Measurements from ENCODE around the gene ARHGAP12. TPM values are rescaled to one million over a fixed set of nuclear protein-coding genes. Genes with fewer than 3 reads are reported as not detected.

ARHGAP12 gene
- polyA plus RNA-seq, 1 donor from 2014 or later, result 62.6 TPM

DNA sequence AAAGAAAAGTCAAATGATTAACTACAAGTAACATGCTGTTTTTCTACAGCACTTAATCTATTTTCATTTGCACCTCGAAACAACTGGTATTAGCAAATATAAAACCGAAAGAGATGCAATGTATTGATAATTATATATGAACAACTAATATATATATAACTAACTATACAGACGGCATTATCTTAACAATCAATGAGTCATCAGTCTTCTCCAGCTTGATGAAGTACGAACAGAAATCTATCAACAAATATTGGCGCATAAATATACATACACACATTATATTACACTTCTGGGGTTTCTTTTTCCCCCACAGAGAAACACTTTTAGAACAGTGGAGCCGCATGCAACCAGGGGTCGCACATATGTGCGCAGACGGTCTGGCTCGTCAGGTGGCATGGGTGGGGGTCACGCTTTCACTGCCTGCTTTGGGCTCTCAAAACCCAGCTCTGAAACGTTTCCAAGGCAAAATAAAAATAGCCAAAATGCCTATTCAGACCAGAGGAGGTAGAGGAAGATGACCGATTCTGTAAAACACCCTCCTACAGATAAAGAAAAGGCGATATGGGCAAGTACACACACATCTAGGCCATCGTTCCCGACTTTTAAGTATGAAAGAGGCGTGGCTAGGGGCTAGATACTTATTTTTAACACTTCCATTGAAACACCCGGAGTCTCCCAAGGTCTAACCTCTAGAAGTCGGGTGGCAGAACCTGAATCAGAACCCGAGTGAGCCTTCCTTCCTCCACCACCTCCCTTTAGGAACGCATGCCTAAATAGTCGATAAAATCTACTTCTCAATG, 1.7 kb downstream of the ARHGAP12 start:
- H3K79me2 ChIP-seq (replicated peaks; ENCODE audit: insufficient read depth, low read length), result peaks cover 58% of the 10 kb centered on the region
- no peak overlapping the region for H2AFZ ChIP-seq (ENCODE audit: low read depth, low read length)
- H3K36me3 ChIP-seq (ENCODE audit: insufficient read depth, low read length), result no peaks in the 10 kb centered on the region
- H3K9me3 ChIP-seq (ENCODE audit: low read length), result no peaks in the 10 kb centered on the region
- H3K9me2 ChIP-seq (ENCODE audit: insufficient read depth, low read length), result no peaks in the 10 kb centered on the region
- no peak for TF ChIP-seq RAD21 (conservative IDR thresholded peaks at IDR 0.05)
- TF ChIP-seq, protein P1, sequence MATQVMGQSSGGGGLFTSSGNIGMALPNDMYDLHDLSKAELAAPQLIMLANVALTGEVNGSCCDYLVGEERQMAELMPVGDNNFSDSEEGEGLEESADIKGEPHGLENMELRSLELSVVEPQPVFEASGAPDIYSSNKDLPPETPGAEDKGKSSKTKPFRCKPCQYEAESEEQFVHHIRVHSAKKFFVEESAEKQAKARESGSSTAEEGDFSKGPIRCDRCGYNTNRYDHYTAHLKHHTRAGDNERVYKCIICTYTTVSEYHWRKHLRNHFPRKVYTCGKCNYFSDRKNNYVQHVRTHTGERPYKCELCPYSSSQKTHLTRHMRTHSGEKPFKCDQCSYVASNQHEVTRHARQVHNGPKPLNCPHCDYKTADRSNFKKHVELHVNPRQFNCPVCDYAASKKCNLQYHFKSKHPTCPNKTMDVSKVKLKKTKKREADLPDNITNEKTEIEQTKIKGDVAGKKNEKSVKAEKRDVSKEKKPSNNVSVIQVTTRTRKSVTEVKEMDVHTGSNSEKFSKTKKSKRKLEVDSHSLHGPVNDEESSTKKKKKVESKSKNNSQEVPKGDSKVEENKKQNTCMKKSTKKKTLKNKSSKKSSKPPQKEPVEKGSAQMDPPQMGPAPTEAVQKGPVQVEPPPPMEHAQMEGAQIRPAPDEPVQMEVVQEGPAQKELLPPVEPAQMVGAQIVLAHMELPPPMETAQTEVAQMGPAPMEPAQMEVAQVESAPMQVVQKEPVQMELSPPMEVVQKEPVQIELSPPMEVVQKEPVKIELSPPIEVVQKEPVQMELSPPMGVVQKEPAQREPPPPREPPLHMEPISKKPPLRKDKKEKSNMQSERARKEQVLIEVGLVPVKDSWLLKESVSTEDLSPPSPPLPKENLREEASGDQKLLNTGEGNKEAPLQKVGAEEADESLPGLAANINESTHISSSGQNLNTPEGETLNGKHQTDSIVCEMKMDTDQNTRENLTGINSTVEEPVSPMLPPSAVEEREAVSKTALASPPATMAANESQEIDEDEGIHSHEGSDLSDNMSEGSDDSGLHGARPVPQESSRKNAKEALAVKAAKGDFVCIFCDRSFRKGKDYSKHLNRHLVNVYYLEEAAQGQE (IDR thresholded peaks at IDR 0.05; ENCODE audit: borderline replicate concordance), result no peak
- peak overlapping the region; percentile 65 for H3K4me2 ChIP-seq (ENCODE audit: low read length)
- H3K27ac ChIP-seq (ENCODE audit: low read length), result no peak overlapping the region
- H3F3A ChIP-seq (ENCODE audit: insufficient read depth, low read length, poor library complexity, severe bottlenecking), result no peaks in the 10 kb centered on the region
- H4K20me1 ChIP-seq (ENCODE audit: insufficient read depth), result no peaks in the 10 kb centered on the region
- H3K4me3 ChIP-seq (ENCODE audit: low read length), result peak overlapping the region; percentile 95
- peak overlapping the region; percentile 85 for H3K9ac ChIP-seq (ENCODE audit: low read length)
- H3K27me3 ChIP-seq (ENCODE audit: insufficient read depth, low read depth, low read length), result no peaks in the 10 kb centered on the region

DNA sequence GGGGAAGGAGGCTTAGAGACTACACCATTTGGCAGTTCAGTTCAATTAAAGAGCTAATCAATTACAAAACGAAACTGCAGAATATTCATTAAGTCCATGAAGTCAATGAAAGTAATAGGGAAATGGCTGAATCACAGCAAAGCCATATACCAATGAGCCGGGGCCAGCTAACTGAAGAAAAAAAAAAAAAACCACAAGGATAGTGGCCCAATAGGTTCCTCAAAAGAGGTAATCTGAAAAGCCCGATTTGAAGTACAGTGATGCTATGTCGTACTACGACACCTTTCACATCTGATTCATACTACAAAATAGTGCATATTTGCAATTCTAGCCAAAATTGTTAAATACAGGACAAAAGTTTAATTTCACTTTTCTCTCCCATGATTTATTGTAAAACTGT, 2.5 kb downstream of the ARHGAP12 start:
- no peaks in the 10 kb centered on the region for H4K20me1 ChIP-seq (ENCODE audit: insufficient read depth)
- H3K4me2 ChIP-seq (ENCODE audit: low read length), result no peak overlapping the region
- H3K27me3 ChIP-seq (ENCODE audit: insufficient read depth, low read depth, low read length), result no peaks in the 10 kb centered on the region
- no peaks in the 10 kb centered on the region for H3K9me2 ChIP-seq (ENCODE audit: insufficient read depth, low read length)
- H3K79me2 ChIP-seq (replicated peaks; ENCODE audit: insufficient read depth, low read length), result peaks cover 60% of the 10 kb centered on the region
- no peak for TF ChIP-seq POLR2AphosphoS5 (IDR thresholded peaks at IDR 0.05)
- no peak for TF ChIP-seq RAD21 (conservative IDR thresholded peaks at IDR 0.05)
- no peak for TF ChIP-seq MXI1 (conservative IDR thresholded peaks at IDR 0.05; ENCODE audit: poor library complexity, severe bottlenecking)
- H3K4me3 ChIP-seq (ENCODE audit: low read length), result peak overlapping the region; percentile 4
- no peaks in the 10 kb centered on the region for H3K36me3 ChIP-seq (ENCODE audit: insufficient read depth, low read length)
- no peak overlapping the region for H3K27ac ChIP-seq (ENCODE audit: low read length)
- no peaks in the 10 kb centered on the region for H3F3A ChIP-seq (ENCODE audit: insufficient read depth, low read length, poor library complexity, severe bottlenecking)
- H2AFZ ChIP-seq (ENCODE audit: low read depth, low read length), result no peak overlapping the region
- no peak overlapping the region for H3K9ac ChIP-seq (ENCODE audit: low read length)
- H3K9me3 ChIP-seq (ENCODE audit: low read length), result no peaks in the 10 kb centered on the region

DNA sequence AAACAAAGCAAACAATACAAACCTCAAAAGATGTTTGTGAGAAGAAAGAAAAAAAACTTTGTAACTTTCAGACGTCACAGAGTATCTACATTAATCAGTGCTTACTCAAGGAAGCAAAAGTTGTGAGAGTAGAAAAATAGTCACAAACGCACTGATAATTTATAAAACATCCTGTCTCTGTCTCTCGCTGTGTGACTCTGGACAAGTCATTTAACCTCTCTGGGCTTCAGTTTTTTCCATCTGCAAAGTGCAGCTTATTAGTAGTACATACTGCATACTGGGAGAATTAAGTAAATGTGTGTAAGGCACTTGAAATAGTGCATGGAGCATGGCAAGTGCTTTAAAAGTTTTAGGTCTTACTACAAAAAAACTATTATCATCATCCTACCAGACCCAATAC, 3.8 kb downstream of the ARHGAP12 start:
- no peak overlapping the region for H2AFZ ChIP-seq (ENCODE audit: low read depth, low read length)

More for the DNA sequence above, 3.8 kb downstream of the ARHGAP12 start:
- no peaks in the 10 kb centered on the region for H3K9me3 ChIP-seq (ENCODE audit: low read length)
- no peak overlapping the region for H3K4me3 ChIP-seq (ENCODE audit: low read length)
- no peaks in the 10 kb centered on the region for H3F3A ChIP-seq (ENCODE audit: insufficient read depth, low read length, poor library complexity, severe bottlenecking)
- peaks cover 69% of the 10 kb centered on the region for H3K79me2 ChIP-seq (replicated peaks; ENCODE audit: insufficient read depth, low read length)
- H3K27me3 ChIP-seq (ENCODE audit: insufficient read depth, low read depth, low read length), result no peaks in the 10 kb centered on the region
- no peaks in the 10 kb centered on the region for H4K20me1 ChIP-seq (ENCODE audit: insufficient read depth)
- no peaks in the 10 kb centered on the region for H3K36me3 ChIP-seq (ENCODE audit: insufficient read depth, low read length)
- H3K9me2 ChIP-seq (ENCODE audit: insufficient read depth, low read length), result no peaks in the 10 kb centered on the region
- no peak overlapping the region for H3K9ac ChIP-seq (ENCODE audit: low read length)
- H3K4me2 ChIP-seq (ENCODE audit: low read length), result no peak overlapping the region
- H3K27ac ChIP-seq (ENCODE audit: low read length), result no peak overlapping the region
- no peak for TF ChIP-seq SMC3 (conservative IDR thresholded peaks at IDR 0.05; ENCODE audit: poor library complexity)
- no peak for TF ChIP-seq POLR2AphosphoS5 (IDR thresholded peaks at IDR 0.05)
- TF ChIP-seq, protein P2, sequence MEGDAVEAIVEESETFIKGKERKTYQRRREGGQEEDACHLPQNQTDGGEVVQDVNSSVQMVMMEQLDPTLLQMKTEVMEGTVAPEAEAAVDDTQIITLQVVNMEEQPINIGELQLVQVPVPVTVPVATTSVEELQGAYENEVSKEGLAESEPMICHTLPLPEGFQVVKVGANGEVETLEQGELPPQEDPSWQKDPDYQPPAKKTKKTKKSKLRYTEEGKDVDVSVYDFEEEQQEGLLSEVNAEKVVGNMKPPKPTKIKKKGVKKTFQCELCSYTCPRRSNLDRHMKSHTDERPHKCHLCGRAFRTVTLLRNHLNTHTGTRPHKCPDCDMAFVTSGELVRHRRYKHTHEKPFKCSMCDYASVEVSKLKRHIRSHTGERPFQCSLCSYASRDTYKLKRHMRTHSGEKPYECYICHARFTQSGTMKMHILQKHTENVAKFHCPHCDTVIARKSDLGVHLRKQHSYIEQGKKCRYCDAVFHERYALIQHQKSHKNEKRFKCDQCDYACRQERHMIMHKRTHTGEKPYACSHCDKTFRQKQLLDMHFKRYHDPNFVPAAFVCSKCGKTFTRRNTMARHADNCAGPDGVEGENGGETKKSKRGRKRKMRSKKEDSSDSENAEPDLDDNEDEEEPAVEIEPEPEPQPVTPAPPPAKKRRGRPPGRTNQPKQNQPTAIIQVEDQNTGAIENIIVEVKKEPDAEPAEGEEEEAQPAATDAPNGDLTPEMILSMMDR (IDR thresholded peaks at IDR 0.05; ENCODE audit: poor library complexity, severe bottlenecking), result no peak
- no peak for TF ChIP-seq TAF1 (IDR thresholded peaks at IDR 0.05; ENCODE audit: low read depth)
- TF ChIP-seq MXI1 (conservative IDR thresholded peaks at IDR 0.05; ENCODE audit: poor library complexity, severe bottlenecking), result no peak
- no peak for TF ChIP-seq EZH2 (IDR thresholded peaks at IDR 0.05; ENCODE audit: borderline replicate concordance, insufficient read depth, low read length, poor library complexity, severe bottlenecking)
- no peak for TF ChIP-seq EP300 (conservative IDR thresholded peaks at IDR 0.05; ENCODE audit: poor library complexity, severe bottlenecking)
- TF ChIP-seq RAD21 (conservative IDR thresholded peaks at IDR 0.05), result no peak
- TF ChIP-seq, protein P1 (IDR thresholded peaks at IDR 0.05; ENCODE audit: borderline replicate concordance), result no peak

All from neural cell (in vitro differentiated cells).